SIG-M5 (cell line): ENCODE results near the gene ZFYVE21.

Experiments used
- DNase-seq: peaks from one replicate; lab custom pipeline; 2025; lab: John Stamatoyannopoulos, UW

The ZFYVE21 gene

DNA sequence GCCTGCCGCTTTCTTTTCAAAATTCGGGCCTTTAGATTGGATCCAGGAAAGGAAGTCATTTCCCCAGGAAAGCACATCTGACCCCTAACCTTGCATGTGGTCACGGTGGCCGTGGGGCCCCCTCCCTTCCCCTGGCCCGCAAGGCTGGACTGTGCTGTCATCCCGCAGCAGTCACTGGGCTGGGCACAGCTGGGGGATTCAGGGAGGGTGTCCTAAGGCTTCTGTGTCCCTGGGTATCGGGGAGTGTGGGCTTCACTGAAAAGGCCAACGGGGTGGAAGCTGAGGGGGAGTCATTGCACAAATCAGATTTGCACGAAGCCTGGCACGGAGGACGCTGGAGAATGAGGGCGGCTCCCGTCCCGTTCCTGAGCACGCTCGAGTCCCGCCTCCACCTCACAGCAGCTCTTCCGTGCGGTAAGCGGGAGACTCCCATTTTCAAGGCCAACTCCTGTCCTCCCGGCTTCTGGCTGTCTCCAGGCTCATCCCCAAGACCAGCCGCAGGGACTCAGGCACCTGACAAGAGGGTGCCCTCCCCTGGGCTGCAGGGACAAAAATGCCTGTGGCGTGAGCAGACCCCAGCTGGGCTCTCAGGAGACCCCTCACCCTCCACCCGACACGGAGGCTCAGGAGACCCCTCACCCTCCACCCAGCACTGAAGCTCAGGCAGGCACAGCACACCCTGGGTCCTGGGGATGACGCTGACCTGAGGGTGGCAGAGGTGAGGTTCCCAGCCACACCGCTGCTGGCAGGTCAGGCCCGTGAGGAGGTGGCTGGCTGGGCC lies 9.9 kb upstream of the ZFYVE21 start:
- no peak for DNase-seq

DNA sequence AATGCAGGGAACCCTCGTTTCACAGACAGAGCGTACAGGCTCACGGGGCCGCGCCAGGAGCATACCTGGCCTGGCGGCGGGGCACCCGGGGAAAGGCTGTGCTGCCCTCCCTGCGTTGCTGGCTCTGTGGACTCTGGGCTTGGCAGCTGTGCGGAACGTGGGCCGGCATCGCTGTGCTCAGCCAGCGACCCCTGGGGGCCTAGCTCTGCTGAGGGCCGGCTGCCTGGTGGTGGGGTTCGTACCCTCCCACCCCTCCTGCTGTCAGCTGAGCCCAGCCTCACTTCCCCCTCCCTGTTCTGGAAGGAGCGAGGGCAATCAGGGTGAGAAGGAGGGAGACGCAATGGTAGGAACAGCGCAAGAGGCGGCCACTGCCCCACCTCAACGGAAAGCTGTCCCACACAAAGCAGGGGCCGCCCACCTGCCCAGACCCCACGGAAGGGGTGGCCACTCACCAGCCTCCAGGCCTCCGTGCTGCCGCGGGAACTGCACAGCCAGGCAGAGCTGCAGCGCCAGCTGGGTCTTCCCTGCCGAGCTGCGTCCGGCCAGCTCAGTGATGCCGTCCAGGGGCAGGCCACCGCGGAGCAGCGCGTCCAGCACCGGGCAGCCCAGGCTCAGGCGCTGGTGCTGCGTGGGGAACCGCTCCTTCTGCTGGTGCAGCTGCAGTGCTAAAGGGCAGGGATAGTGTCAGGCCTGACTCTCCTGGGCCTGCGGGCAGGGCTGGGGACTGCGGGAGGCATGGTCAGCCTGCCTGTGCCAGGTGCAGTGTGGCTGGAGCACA lies 8.9 kb upstream of the ZFYVE21 start:
- DNase-seq: no peak

DNA sequence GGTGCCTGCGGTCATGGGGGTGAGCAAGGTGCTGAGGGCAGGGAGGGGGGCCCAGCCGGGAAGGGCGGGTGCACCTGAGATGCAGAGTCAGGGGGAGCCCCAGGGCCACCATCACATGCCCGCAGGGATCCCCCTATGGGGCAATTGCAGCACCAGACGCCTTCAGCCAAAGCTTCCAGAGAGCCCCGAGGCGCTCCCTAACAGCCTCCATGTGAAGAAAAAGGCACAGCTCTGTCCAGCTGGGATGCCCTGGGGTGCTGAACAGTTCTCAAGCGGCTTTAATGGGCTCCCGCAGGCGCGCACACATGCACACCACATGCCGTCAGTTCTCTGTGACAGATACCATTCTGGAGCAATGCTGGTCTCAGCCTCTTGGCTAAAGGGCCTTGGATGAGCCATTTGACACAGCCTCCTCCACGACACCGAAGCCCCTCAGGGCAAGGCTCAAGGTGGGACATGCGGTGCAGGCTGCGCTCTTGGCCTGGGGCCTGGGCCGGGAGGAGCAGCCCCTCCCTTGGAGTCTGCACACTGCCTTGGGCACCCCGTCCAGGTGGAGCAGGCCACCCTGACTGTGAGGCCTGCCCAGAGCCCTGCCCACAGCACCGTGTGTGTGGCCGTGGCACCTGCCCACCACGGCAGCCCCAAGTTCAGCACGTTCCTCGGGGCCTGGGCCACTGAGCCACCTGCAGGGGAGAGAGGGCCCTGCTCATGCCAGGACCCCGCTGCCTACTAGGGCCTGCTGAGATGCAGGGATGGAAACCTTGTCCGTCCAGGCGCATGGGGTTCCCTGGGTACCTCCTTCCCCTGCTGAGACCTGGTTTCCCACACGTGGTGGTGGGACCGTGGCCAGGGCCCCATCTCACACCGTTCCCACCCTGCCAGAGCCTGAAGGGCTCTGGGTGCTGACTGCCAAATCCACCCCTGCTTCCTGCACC lies 8.0 kb upstream of the ZFYVE21 start:
- DNase-seq: no peak

DNA sequence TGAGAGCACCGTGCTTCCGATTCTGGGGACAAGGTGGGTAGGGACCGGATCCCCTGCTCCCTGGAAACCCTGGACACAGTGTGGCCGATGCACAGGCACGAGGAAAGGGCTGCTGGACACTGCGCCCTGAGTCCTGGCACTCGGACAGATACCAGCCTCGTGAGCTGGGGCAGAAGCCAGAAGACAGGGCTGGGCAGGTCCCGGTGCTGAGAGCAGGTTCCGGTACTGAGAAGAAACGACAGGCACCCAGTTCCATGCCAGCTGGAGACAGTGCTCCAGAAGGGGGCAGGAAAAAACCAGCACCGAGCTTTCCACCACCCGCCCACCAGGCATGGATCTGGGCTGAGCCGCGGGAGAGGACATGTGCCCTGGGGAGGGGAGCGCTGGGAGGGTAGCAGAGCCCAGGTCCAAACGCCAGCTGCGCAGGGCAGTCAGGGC lies 6.8 kb upstream of the ZFYVE21 start:
- DNase-seq: no peak

DNA sequence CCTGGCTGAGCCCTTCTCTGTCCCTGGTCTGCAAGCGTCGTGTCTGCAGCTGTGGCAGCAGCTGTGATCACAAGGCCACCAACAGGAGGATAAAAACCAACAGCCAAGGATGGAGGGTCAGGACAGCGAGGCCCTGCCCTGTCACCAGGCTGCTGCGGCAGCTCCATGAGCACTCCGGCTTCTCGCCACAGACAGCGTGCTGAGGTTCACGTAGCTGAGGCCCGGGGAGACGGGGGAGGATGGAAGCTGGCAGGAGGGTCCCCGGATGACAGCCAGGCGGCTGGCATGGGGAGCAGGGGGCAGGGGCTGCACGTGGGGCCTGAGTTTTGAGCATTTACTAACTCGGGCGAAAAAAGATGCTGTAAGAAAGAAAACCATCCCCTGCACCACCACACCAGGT lies 5.8 kb upstream of the ZFYVE21 start:
- no peak for DNase-seq

DNA sequence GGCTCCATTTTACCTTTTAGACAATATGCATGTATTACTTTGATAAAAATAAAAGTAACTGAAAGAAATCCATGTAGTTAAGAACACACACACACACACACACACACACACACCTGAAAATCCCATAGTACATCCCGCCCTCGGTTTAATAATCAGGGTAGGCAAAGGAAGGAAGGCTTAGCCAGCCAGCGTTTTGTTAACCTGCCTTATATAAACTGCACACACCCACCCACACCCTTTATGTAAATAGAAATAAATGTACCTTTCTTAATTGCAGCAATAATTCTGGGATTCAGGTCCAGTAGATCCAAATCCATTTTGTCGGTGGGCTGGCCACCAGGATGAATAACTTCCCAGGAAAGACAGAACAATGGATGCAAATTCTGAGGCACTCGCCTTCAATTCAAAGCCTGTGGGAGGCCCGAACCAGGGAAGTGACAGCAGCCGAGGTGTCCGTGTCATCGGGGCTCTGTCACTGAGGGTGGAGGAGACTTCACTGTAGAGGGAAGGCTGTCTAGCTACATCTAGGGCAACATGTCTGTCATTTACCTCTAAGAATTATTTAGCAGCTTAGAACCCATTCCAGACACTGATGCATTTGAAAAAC lies 4.7 kb upstream of the ZFYVE21 start:
- no peak for DNase-seq

DNA sequence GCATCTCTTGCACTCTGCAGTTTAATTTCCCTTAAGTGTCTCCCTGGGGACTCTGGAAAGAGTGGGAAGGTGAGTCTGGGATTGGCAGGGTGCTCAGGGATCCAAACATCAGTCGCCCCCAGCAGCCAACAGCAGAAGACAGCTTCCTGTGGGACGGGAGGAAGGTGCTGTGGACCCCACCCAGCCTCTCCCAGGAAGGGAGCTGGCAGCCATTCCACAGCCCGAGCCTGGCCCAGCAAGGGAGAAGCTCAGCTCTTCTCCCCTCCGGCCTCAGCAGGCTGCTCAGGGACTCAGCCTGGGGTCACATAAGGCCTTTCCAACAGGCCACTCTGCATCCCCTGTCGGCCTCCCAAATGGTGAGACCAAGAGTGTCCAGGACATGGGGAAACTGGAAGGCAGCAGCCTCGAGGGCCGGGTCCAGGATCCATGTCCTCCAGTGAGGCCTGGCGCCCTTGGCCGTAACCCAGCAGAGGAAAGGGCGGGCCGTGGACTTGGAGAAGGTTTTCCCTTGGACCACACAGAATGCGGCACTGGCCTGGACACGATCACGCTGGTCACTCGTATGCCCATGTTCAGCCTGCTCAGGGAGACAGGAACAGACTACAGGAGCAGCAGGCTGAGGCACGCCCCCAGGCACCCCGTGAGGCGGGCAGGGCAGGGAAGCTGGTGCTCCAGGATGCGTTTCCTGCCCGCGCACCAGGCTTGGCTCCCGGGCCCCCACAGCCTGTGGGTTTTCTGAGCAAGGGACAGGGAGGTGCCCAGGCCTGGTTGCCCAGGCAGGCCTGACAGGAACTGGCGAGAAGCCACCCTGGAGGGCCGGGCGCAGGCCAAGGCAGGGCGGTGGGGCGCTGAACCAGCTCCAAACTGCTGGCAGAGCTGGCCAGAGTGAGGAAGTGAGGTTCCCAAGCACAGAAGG lies 3.8 kb upstream of the ZFYVE21 start:
- DNase-seq: no peak

DNA sequence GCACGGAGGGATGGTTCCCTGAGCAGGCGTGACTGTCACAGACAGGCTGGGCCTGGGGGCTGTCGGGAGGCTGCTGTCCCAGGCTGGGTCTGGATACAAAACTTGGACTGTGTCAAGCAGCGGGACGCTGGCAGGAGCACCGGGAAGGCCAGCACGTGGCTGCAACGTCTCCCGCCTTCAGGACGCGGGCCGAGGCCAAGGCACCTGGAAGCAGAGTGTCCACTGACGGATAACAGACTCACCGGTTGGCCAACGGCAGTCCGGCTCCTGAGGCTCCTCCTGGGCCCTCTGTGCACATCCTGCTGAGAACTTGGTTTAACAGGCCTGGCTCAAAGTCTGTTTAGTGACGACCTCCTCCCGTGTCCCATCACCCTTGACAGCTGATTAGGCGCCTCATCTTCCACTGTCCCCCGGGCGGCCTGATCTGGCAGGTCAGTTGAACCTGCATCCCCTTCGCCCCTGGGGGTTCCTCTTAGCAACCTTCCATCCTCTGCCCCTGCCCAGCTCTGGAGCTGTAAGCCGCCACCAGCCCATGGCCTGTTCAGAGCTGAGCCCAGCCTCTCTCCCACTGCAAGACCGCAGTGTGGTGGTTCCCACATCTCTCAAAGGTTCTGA lies 2.9 kb upstream of the ZFYVE21 start:
- no peak for DNase-seq

DNA sequence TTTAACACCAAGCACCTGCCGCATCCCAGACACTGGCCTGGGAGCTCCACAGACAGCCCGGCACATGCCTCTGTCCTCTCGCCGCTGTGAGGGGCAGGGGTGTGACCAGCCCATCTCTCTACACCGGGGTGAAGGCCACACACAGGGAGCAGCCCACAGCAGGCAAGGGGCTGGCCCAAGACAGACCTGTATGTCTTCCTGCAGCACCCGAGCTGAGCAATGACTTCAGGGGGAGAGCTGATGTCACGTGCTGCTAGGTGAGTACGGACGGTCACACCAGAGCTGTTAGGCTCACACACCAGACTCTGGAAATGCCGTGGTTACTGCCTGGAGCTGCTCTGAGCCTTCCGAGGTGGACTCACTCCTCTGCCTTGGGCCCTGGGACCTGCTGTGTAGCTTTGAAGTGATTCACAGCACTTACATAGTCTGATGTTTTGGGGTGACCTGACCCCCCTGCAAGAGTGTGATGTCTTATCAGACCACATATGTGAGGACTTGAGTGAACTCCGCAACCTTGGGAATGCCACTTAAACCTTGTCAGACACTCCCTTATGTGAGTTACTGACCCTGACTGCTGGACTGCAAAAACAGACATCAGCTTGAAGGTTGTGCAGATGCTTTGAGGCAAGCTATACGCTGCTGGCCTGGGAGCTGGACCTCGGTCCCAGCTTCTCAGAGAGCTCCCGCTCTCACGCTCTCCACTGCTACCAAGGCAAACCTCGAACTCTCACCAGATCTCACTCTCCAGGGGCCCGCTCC lies 2.1 kb upstream of the ZFYVE21 start:
- DNase-seq: no peak

DNA sequence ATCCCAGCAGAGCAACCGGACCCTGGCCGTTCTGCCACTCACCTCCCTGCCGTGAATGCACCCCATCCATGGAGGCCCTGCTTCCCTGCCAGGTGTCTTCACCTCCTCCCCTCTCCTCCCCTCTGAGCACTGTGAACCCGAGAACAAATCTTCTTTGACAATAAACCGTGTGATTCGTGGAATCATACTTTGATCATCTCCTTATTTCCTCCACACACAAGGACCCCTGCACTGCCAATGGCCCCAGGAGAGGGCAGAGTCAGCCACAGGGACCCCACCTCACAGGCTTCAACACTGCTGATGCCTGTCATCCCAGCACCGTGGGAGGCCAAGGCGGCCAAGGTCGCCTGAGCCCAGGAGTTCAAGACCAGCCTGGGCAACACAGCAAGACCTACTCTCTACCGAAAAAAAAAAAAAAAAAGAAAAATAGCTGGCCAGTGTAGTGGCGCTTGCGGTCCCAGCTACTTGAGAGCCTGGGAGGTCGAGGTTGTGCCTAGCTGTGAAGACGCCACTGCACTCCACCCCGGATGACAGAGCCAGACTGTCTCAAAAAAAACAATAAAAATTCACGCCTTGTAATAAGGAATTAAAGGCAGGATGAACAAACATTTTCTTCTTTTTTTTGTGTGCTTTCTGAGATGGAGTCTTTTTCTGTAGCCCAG lies 1.4 kb upstream of the ZFYVE21 start:
- DNase-seq: no peak

- no peak for DNase-seq
Observed at GRCh38 chr14:103716091-103716801, 636 bp downstream of the ZFYVE21 start.

DNA sequence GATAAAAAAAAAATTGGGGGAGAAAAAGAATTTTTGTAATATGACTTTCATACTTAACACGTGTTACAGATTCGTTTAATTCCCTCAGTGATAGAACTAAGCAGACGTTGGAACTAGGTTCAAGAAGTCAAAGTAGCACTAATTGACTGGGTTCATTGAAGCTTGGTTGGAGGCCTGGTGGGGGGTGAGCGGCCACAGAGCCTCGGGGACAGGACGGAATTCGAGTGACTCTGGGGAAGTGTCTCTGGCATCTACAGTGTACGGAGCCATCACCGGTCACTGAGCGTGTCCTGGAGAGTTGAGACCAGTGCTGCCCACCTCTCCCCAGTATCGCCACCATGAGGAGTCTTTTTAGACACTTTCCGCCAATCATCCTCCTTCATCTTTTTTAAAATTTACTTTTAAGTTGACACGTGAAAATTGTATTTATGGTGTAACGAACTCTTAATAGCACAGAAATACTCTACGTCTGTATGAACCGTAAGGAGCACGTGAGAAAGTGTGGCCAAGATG lies 1.3 kb downstream of the ZFYVE21 start:
- DNase-seq: no peak

- DNase-seq: no peak
Observed at GRCh38 chr14:103718572-103718971, 3.0 kb downstream of the ZFYVE21 start.

DNA sequence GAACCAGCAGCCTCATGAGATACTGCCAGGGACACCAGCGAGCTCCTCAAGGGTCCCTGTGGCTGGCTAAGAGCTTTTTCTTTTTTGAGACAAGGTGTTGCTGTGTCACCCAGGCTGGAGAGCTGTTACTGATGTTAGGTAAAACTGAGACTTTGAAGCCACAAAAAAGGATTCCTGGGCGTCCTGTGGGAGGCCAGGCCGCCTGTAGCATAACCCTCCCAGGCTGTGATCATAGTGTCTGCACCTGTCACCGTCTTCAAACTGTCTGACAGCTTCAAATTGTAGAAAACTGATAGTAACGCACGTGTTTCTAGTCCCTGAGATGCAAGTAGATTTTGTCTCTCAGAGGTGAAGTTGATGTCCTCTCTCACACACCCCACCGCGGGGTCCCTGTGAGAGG lies 4.1 kb downstream of the ZFYVE21 start:
- no peak for DNase-seq

GRCh38 chr14:103721334-103722120 lies 5.9 kb downstream of the ZFYVE21 start:
- no peak for DNase-seq

- DNase-seq: no peak
Observed at GRCh38 chr14:103723748-103724081, 8.1 kb downstream of the ZFYVE21 start.

DNA sequence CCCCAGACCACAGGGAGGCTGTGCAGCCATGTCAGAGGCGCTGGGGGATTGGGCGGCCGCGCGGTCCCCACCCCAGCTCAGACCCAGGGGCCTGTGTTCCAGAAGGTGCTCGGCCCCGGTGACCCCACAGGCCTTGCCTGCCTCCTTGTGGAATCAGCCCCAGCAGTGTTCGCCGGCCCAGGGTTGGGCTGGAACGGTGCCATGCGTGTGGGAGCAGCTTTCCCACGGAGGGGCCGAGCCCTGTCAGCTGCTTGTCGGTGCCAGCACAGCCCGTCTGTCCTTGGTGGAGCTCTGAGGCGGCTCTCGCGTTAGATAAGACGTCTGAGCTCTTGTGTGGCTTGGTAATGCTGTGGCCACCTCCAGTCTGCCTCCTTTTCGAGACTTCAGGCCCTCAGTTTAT lies 8.5 kb downstream of the ZFYVE21 start:
- DNase-seq: no peak
